ENCODE results near the gene CLDN14. TPM values are rescaled to one million over a fixed set of nuclear protein-coding genes. Genes with fewer than 3 reads are reported as not detected.

Gene CLDN14
- total RNA-seq, 1 experiment from 2014 or later = not detected

DNA sequence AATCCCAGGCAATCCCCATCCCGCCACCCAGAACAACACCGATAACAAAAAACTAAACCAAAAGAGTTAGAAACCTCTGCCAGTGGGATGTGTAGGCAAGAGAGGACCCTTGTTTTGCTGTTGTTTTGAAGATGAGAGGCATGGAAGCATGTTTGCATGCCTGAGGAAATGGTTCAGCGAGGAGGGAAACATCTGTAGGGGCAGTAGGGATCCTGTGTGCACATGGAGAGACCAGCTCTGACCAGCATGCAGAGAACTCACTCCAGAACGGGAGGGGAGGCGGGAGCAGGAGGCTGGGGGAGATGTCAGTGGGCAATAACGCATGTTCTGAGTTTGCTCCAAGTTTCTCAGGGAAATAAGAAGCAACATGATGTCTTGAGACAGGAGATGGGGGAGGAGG lies 5.3 kb downstream of the CLDN14 start:
- Mint-ChIP-seq H3K36me3 (ENCODE audit: insufficient read depth in 1 of 3, low read depth in 3 of 3) (peaks cover 0 to 6% (median 0%) of the 10 kb centered on the region in 3 experiments; a peak in 3 of 7 replicates), H3K27ac (no peak overlapping the region), H3K27me3 (ENCODE audit: low read depth) (peaks cover 8% of the 10 kb centered on the region), H3K9me3 (peaks cover 7 to 12% of the 10 kb centered on the region in 2 experiments; a peak in 4 of 5 replicates), H3K4me3 (no peak overlapping the region), H3K4me1 (peaks cover 15 to 22% of the 10 kb centered on the region in 2 experiments)
- Histone ChIP-seq H4K5ac (ENCODE audit: insufficient read length, low read depth, low read length) (no peak overlapping the region), H2BK5ac (ENCODE audit: insufficient read length, low read length) (no peak overlapping the region), H2BK15ac (ENCODE audit: low read depth, low read length) (no peak overlapping the region), H3K4me1 (ENCODE audit: insufficient read depth, low read length) (peaks cover 6% of the 10 kb centered on the region; the same call in 1 of the 2 replicates), H3K4me2 (ENCODE audit: insufficient read depth, insufficient read length, low read length) (no peak overlapping the region), H3K9ac (ENCODE audit: extremely low read depth, insufficient read length, low read length) (no peak overlapping the region), H4K91ac (ENCODE audit: insufficient read length, low read depth, low read length) (no peak overlapping the region), H3K27ac (ENCODE audit: insufficient read length, low read depth, low read length) (no peak overlapping the region), H2BK20ac (ENCODE audit: low read depth, low read length, poor library complexity, severe bottlenecking) (no peak overlapping the region), H3K4ac (ENCODE audit: low read depth, low read length) (no peak overlapping the region), H3K14ac (ENCODE audit: insufficient read depth, low read length) (no peak overlapping the region), H3K18ac (ENCODE audit: insufficient read length, low read depth, low read length) (no peak overlapping the region), H3K27me3 (ENCODE audit: insufficient read depth, low read length) (no peaks in the 10 kb centered on the region), H3K9me3 (ENCODE audit: control insufficient read depth, low read depth, low read length) (no peaks in the 10 kb centered on the region), H3K23me2 (ENCODE audit: insufficient read length, low read depth, low read length, poor library complexity, severe bottlenecking) (no peaks in the 10 kb centered on the region), H2BK12ac (ENCODE audit: insufficient read length, low read depth, low read length) (no peak overlapping the region), H2BK120ac (ENCODE audit: low read depth, low read length, poor library complexity, severe bottlenecking) (no peak overlapping the region), H4K8ac (replicated peaks; ENCODE audit: insufficient read length, low read depth, low read length) (no peak overlapping the region), H3K56ac (ENCODE audit: insufficient read length, low read depth, low read length) (no peak overlapping the region), H2AFZ (ENCODE audit: low read length) (no peak overlapping the region), H2AK5ac (ENCODE audit: insufficient read length, low read length) (no peak overlapping the region), H3K79me2 (ENCODE audit: insufficient read depth, low read length) (no peaks in the 10 kb centered on the region), H3K79me1 (ENCODE audit: insufficient read depth, low read depth, low read length, poor library complexity, severe bottlenecking) (no peaks in the 10 kb centered on the region), H3K23ac (ENCODE audit: insufficient read length, low read depth, low read length) (no peak overlapping the region), H3T11ph (ENCODE audit: low read length) (no peak overlapping the region), H4K20me1 (ENCODE audit: control insufficient read depth, insufficient read depth, insufficient read length) (no peaks in the 10 kb centered on the region)
- no peak for DNase-seq
- WGBS (ENCODE audit: extremely low coverage, insufficient read length, low lambda C conversion rate) = no CpG with 5 or more reads among the region's 6 CpGs
- TF ChIP-seq, protein P1, sequence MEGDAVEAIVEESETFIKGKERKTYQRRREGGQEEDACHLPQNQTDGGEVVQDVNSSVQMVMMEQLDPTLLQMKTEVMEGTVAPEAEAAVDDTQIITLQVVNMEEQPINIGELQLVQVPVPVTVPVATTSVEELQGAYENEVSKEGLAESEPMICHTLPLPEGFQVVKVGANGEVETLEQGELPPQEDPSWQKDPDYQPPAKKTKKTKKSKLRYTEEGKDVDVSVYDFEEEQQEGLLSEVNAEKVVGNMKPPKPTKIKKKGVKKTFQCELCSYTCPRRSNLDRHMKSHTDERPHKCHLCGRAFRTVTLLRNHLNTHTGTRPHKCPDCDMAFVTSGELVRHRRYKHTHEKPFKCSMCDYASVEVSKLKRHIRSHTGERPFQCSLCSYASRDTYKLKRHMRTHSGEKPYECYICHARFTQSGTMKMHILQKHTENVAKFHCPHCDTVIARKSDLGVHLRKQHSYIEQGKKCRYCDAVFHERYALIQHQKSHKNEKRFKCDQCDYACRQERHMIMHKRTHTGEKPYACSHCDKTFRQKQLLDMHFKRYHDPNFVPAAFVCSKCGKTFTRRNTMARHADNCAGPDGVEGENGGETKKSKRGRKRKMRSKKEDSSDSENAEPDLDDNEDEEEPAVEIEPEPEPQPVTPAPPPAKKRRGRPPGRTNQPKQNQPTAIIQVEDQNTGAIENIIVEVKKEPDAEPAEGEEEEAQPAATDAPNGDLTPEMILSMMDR (conservative IDR thresholded peaks at IDR 0.05) = no peak

Measured in H9 (cell line).